Measurements from ENCODE around the gene SEMA3G.

The SEMA3G gene

DNA sequence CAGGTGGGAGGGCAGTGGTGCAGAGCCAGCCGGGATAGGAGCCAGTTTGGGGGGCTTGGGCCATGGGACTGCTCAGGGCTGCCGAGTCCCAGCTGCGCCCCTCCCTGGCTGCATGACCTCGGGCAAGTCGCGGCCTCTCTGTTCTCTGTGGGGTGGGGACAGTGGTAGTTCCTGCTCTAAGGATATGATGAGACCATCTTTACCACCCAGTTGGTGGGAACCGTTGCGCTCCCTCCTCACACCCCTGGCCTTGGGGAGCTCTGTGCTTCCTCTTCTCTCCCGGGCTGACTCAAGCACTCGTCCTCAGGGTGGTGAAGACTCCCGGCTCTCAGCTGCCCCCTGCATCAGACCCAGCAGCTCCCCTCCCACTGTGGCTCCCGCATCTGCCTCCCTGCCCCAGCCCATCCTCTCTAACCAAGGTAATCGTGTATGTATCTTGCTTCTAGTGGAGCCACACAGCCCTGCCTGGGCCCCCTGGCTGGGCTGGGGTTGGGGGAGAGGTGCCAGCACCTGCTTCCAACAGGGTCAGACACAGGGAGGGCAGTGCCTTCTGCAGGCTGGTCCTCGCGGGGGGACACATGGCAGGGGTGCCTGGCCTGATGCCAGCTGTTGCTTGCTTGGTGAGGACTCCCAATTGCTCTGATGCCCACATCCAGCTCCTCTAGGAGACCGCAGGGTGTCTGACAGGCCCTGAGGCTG, 35.1 kb upstream of the SEMA3G start:
- in situ Hi-C loops (cut with MboI; ENCODE audit: low sequenced_read_pairs): no loop called here

DNA sequence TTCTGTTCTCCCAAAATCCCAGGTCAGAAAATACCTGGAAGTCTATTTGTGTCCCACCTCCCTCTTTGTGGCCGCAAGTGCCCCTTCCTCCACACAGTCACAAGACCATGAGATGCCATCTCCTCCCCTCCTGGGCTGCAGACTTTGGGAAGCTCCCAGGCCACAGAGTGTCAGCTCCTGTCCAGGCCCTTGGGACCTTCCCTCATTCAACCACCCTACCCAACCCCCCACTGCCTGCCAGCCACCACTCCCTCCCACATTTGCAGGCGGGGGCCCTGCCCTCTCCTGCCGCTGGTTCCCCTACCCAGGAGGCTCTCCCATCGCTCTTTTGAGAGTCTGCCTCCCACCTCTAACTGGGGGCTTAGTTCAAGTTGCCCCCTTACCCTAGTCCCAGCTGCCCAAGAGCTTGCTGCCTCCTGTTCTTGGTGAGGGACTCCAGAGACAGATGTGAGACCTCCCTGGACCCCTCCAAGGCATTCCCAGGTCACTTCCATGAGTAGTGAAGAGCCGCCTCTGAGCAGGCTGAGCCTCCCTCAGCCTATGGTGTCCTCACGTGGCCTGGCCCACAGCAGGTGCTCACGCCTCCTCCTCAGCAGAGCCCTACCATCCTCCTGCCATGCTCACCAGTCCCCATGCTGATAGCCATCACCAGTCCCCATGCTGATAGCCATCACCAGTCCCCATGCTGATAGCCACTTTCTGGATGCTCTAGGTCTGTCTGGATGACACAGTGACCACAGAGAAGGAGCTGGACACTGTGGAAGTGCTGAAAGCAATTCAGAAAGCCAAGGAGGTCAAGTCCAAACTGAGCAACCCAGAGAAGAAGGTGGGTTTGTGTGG, 34.4 kb upstream of the SEMA3G start:
- in situ Hi-C loops (cut with MboI; ENCODE audit: low sequenced_read_pairs): no loop called here

DNA sequence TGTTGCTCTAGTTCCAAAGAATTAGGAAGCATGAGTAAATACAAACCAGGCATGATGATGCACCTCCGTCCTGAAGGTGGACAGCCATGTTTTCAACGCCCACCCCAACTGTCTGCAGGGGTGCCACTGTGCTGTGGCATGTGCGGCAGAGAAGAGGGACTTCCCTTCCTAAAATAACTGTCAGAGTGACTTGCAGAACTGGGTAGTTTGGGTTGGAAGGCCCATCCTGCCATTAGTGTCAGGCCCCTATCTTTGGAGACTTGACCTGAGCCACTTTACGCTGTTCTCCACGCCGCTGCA, 32.8 kb upstream of the SEMA3G start:
- in situ Hi-C loops (cut with MboI; ENCODE audit: low sequenced_read_pairs): no loop called here

DNA sequence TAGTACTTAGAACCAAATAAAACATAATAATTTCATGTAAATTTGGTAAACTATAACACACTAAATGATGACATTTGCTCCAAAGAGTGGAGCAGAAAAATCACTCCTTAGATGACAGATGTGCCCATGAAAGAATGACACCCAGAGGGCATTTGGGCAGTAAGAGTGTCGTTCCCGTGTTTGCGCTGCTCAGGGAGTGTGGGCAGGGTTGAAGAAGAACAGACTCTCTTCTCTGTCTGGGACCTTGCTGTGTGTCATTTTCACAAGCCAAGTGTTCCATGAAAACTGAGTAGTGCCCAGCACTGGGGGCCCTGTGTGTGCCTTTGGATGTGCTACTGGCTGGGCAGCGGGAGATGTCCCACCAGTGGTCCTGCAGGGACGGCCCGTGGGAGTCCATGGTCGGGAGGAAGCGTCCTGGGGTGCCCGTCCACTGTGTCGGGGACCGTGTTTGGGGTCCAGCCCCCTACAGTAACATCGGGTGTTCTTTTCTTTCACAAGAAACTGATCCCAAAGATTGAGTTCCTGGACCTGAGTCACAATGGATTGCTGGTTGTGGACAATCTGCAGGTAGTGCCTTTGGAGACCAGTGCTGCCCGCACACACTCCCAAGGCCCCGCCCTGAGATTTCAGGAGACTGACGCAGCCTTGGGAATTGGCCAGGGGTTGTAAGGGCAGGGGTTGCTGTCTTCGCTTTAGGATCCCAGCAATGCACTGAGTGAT, 32.3 kb upstream of the SEMA3G start:
- in situ Hi-C loops (cut with MboI; ENCODE audit: low sequenced_read_pairs): no loop called here

DNA sequence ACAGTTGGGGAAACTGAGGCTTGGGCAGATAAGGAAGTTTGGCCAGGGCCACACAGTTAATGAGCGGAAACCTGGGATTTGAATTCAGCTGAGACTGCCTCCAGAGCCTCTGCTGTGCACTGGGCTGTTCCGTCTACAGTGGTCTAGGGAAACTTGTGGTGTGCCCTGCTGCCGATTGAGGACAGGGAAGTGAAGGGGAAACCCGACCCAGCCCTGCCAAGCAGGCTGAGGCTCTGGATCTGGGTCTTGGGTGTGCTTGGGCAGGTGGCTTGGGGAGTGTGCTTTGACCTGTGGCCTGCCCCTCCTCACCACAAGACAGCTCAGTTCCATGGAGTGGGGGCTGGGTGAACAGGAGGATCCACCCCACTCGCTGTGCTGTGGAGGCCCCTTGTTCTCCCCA, 28.1 kb upstream of the SEMA3G start:
- in situ Hi-C loops (cut with MboI; ENCODE audit: low sequenced_read_pairs): no loop called here

DNA sequence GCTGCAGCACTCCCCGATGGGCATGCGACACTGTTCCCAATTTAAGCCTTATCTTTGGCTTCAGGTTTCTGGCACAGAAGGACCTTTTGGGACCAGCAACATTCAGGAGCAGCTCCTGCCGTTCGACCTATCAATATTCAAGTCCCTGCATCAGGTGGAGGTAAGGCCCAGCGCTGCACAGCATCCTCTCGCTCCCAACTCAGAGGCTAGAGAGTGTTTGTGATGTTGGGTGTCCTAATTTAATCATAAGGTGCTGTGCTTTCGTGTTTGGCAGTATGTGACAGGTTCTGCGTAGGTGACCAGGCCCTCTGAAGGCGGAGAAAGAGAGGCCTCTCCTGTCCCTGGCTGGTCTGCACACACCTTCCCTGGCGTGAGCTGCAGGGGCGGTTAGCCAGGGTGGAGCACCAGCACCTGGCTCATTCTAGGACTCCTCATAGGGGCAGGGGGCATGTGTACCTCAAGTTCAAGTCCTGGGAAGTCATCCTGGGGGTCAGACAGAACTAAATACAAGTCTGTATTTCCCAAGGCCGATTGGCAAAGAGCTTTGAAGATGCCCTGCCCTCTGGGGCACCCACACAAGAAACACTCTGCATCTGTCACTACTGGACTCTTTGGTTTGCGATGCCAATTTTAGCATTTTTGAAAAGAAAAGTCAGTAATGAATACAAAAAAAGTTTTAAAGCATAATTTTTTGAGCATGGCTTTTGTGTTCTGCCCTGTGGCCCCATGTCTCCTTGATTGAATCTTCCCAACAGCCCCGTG, 27.5 kb upstream of the SEMA3G start:
- in situ Hi-C loops (cut with MboI; ENCODE audit: low sequenced_read_pairs): no loop called here

DNA sequence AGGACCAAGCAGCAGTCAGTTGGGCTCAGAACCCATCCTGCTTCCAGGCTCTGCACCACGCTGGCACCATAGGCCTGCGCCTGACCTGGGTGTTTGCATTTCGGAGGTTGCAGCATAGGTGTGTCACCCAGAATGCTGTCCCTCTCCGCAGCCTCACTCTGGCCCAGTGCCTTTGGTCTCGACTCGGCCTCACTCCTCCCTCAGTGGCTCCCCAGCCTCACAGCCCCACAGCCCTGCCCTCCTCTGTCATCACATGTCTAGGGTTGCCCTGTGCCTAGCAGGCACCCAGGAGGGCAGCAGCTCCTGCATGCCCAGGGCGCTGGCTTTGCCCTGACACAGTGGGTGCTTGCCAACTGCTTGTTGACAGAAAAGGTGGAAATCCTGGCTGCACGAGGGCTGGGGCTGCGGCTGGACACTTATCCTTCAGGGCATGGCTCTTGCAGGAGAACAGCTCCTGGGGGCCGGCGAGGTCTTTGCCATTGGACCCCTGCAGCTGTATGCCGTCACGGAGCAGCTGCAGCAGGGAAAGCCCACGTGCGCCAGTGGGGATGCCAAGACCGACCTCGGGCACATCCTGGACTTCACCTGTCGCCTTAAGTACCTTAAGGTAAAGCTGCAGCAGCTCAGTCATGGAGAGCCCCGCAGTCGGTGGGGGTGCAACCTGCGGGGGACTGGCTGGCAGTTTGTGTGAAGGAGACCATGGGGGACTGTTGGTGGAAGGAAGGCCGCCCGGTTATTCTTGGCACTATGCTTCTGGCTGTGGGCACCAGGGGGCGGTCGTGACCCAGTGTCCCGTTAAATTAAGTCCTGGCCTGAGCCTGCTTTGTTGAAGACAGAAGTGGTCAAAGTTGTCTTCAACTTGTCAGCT, 26.7 kb upstream of the SEMA3G start:
- in situ Hi-C loops (cut with MboI; ENCODE audit: low sequenced_read_pairs): no loop called here

DNA sequence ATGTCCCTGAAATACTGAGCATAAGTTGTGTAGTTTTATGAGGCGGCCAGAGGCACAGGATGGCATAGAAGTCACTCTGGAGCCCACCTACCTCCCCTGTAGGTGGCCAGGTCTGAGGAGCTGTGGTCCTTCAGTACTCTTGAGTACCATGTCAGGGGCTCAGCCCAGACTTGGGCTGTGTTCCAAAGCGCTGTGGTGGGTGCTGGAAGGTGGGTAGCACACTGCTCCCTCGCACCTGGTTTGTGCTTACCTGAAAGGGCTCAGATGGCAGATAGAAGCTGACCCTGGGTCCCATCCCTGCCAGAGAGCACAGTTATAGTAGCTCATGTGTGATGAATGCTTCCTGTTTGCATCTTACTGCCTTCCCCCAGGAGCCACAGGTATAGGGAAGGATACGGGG, 26.0 kb upstream of the SEMA3G start:
- in situ Hi-C loops (cut with MboI; ENCODE audit: low sequenced_read_pairs): no loop called here

DNA sequence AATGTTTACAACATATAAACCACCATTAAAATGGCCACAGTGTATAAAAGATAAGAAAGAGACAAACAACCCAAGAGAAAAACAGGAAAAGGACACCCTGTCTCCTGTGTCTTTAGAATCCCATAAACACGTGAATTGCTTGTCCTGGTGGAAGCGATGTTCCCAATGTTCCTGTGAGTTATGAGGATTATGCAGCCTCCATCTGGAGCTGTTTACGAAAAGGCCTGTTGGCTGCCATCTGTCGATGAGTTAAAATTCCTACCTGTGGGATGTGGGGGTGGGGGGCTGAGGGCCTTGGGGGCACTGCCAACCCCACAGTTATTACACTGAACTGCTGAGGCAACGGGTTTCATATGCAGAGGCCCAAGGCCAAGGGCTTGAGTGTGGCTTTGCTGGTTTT, 24.1 kb upstream of the SEMA3G start:
- in situ Hi-C loops (cut with MboI; ENCODE audit: low sequenced_read_pairs): no loop called here

DNA sequence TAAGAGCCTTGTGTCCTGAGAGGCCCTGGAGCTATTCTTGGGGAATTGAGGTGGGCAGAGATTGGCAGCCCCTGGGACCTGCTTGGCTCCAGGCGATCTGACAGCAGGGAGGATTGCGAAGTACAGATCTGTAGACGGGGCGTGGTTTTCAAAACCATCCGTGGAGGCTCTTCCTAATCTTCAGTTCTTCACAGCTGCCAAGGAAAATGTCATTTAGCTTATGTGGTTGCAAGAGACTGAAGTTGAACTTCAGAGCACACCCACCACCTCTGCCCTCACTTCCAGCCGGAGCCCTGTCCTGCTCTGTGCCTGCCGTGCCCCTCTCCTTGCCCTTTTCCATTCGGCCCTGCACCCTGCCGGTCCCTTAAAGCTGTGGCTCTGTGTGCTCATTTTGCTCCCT, 23.4 kb upstream of the SEMA3G start:
- in situ Hi-C loops (cut with MboI; ENCODE audit: low sequenced_read_pairs): no loop called here

DNA sequence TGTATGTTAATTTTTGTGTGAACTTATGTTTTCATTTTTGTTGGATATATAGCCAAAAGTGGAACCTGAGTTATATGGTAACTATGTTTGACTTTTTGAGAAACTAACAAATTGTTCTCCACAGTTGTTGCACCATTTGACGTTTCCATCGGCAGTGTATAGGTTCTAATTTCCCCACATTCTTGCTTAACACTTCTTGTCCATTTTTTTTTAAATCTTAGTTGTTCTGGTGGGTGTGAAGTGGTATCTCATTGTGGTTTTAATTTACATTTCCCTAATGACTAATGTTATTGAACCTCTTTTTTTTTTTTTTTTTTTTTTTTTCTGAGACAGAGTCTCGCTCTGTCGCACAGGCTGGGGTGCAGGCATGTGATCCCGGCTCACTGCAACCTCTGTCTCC, 18.5 kb upstream of the SEMA3G start:
- in situ Hi-C loops (cut with MboI; ENCODE audit: low sequenced_read_pairs): no loop called here

DNA sequence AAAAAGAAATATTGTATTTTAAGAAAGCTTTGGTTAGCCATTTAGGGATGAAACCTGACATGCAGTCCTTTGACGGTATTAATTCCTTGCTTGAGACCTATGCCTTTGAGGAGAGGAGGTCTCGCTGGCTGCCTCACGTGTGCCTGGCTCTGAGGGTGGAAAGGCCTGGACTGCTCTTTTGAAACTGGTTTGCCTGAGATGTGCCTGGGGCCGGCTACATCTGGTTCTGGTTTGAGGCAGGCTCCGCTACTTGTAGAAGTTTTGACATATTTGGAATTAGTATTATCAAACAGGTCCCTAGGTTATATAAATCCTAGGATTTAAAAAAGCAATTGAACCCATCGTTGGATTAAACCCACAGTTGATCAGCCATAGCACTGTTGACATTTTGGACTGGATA, 17.0 kb upstream of the SEMA3G start:
- in situ Hi-C loops (cut with MboI; ENCODE audit: low sequenced_read_pairs): no loop called here

DNA sequence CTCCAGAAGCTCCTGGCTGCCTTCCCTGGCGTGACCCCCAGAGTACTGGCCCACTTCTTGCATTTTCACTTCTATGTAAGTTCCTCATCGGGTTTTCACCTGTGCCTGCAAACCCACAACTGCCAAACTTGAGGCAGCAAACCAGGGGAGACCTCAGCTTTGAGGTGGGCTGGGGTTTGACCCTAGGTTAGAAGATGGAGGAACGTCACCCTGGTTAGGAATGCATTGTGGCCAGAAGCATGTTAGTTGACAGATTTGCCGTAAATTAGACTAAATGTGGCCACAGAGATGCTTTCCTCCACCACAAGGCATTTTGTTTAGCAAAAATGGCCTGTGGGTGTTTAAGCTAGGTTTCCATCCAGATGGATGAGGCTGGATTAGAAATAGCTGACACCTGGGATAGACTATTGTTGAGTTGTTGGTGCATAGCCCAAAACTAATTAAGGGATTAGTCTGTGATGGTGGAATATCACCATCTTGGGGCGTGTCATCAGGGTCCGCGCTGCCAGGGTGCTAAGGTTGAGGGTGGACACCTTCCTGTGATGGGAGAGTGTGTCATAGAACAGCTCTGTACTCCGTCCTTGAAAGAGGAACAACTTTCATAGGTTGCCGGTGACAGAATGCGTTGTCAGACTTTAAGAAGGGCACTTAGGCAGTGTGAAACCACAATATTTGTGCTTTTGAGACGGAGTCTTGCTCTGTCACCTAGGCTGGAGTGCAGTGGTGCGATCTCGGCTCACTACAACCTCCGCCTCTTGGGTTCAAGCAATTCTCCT, 14.1 kb upstream of the SEMA3G start:
- in situ Hi-C loops (cut with MboI; ENCODE audit: low sequenced_read_pairs): no loop called here

DNA sequence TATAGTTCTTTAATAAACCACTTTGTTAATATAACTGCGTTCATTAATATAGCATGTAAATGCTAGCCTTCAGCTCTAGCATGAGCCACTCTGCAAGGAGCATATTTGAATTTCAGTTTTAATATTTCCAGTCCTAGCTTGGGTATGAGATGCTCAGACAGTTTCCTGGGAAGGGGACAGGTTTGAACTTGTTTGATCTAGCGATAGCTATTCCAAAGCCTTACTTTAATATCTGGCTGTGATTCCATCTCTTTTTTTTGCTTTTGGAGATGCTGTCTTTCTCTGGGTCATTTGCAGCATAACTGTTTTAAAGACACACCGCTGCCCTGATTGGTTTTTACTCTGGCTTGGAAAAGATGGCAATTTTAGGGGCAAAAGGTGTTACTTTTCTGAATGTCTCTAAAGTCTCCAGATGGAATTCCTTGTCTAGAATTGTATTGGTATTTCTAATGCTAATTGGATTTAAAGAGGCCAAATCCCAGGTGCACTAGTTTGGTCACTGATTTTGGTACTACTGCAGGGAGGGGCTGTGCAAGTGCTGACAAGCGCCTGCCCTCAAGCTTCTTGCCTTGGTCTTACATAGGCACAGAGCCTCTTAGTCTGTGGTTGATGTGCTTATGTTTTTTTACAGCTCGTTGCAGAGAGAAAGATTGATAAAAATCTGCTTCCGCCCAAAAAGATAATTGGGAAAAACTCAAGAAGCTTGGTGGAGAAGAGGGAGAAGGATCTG, 13.3 kb upstream of the SEMA3G start:
- in situ Hi-C loops (cut with MboI; ENCODE audit: low sequenced_read_pairs): no loop called here

DNA sequence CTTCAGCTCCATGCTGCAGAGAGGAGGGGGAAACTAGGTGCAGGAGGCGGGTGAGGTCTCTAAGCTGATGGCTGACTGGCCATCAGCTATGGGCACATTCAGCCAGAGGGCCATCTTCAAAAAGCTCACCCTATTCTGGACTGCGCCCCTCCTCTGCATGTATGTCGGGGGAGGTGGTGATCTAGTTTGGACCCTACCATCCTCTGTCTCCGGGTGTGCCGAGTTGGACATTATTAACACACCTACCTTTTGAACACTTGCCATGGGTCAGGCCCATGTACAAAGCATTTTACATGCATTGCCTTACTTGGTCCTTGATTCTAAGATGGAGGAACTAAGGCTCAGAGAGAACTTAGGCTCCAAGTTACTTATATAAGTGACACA, 11.9 kb upstream of the SEMA3G start:
- in situ Hi-C loops (cut with MboI; ENCODE audit: low sequenced_read_pairs): no loop called here

DNA sequence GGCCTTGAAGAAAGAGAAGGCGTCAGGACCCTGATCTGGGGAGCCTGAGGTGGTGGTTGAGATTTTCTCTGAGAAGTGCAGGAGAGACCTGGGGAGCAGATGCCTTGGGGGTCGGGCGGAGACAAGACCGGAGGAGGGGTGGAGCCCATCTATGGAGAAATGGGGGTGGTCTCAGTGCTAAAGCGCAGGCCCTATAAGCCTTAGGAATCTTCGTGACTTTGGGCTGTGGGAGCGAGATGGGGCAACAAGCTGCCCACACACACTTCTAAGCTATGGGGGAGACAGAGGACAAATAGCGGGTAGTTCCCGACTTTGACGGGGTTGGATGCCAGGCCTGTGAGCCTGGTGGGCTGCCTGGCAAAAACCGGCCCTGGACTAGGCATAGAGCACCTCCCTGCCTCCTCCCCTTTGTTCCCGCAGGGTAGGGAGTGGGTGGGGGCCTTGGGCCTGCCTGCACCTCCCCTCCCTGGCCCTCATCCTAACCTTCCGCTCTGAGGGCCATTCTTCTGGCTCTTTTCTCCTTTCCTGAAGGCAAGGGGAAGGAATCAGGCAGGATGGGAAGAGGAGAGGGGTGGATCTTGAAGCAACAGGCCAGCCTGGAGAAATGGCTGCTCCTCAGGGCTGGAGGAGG, 11.4 kb upstream of the SEMA3G start:
- in situ Hi-C loops (cut with MboI; ENCODE audit: low sequenced_read_pairs): no loop called here

DNA sequence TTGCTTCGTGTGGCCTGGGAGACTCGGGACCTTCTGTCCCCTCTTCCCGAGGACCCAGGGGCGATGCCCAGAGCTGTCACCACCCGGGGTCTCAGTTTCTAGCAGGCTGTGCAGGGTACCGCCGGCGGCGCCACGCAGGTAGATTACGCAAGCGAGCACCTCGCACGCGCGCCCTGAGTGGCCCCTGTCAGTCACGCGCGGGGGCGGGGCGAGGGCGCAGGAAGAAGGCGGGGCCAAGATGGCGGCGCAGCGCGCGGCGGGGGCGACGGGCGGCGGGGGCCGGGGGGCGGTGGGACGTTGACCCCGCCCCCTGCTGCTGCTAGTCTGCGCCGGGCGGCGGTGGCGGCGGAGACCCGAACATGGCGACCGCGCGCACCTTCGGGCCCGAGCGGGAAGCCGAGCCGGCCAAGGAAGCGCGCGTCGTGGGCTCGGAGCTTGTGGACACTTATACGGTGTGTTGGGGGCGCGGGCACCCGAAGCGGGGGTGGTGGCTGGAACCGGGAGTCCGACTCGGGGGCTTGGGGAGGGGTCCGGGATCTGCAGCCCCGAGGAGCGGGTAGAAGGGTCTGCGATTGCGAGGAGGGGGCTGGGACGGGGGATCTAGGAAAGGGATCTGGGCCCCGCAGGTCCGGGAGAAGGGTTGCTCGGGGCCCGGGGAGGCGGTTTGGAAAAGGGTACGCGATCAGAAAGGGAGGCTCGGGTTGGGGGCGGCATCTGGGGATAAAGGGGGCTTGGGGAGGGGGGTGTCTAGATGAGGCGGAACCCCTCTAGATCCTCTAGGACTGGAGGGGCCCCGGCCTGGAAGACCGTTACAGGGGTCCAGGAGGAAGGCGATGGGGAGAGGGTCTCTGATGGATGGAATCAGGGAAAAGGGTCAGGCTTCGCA, 10.6 kb upstream of the SEMA3G start, which contains the start of gene NISCH:
Gene NISCH, plus strand, starts transcription at position 322 of the 886 bp plus-strand sequence. Its CDS starts 38 bp downstream, at position 360.
- in situ Hi-C loops (cut with MboI; ENCODE audit: low sequenced_read_pairs): no loop called here

DNA sequence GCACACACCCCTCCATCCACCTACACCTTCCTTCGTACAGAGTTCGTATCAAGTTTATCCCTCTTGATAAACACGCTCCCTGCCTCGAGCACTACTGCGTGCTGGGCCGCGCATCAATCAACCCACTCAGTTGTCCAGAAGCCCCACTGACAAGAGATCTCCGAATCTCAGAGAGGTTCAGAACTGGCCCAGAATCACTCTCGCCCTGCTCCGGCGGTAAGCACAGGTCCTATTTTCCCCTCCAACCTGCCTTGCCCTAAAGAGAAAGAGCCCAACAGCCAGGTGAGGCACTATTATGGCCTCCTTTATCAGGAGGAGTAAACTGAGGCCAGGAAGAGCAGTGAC, 10.0 kb upstream of the SEMA3G start:
- in situ Hi-C loops (cut with MboI; ENCODE audit: low sequenced_read_pairs): no loop called here
